ENCODE data around the gene ST7. TPM values are rescaled to one million over a fixed set of nuclear protein-coding genes. Genes with fewer than 3 reads are reported as not detected.

The ST7 gene
- total RNA-seq, 4 donors from 2014 or later, result 23.7 to 29.5 (median 25.5) TPM

DNA sequence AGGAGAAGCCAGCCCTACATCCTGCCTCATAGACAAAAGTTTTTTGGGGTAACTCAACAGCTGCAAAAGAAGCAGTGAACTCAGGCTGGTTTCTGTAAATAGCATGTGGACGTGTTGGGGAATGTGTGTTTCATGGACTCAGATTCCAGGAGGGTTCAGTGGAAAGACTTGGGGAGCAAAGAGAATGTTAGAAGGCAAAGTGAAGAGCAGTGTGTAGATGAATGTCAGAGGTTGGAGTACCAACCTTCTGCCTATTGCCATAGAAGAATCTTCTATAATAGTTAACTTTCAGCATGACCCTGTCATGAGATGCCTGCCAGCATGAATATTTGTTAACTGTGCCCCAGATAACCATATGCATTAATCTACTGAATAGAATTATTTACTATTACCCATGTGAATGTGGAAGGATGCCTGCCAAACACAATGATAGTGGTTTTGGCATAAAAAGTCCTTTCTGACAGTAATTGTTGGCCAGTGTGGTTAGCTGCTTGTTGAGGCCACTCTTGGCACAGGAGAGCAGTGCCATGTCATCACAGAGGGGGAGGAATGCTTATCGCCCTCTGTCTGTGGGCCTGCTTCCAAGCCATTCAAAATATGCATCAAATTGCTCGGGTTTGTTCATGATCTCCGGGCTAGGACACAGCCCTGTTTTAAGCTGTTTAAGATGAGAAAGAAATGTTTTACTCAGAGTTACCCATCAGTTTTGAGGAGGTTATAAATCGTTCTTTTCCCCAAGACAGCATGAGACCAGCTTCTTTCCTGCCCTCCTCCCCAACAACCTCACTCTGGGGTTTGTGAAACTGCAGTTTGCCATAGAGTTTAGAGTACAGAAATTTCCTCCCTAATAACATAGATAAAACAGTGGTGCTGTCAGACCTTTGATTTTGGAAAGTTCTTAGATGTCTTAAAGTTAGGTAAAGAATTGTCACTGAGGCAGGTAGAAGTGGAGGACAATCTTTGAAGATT is 204.2 kb downstream of the ST7 start:
- DNase-seq (ENCODE audit: low spot score), result no peak
- ATAC-seq (ENCODE audit: low FRiP score), result peak; percentile 70

DNA sequence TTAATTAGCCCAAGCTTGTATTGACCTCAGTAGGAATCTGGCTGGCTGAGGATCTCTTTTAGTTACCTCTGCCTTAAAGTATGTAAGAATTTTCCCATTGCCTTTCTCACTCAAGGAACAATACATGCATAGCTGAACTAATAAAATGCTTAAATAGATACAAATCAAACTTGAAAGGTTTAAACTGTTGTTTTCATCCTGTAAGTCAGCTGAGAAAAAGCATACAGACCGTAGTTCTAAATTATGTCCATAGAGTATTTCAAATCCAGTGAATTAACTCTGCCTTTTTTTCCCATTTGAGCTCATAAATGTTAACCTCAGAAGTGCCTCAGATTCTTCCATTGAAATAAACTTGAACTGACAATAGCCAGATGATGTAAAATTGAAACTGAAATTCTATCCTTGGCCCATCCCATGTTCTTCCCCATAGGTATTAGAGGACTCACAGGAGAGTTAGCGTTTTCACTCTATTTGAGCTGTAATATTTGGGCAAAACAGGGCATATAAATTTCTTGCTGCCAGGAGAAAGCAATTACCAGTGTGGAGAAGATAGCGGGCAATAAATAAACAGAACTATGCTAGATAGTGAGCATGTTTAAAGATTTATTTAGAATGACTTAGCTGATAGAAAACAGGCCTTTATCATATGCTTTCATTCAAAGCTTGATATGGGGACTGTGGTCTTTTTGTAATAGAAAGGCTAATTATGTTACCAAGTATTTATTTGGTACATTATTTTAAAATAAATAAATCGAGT is 205.8 kb downstream of the ST7 start:
- TF ChIP-seq, protein P1, sequence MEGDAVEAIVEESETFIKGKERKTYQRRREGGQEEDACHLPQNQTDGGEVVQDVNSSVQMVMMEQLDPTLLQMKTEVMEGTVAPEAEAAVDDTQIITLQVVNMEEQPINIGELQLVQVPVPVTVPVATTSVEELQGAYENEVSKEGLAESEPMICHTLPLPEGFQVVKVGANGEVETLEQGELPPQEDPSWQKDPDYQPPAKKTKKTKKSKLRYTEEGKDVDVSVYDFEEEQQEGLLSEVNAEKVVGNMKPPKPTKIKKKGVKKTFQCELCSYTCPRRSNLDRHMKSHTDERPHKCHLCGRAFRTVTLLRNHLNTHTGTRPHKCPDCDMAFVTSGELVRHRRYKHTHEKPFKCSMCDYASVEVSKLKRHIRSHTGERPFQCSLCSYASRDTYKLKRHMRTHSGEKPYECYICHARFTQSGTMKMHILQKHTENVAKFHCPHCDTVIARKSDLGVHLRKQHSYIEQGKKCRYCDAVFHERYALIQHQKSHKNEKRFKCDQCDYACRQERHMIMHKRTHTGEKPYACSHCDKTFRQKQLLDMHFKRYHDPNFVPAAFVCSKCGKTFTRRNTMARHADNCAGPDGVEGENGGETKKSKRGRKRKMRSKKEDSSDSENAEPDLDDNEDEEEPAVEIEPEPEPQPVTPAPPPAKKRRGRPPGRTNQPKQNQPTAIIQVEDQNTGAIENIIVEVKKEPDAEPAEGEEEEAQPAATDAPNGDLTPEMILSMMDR (IDR thresholded peaks at IDR 0.05), result no peak
- ATAC-seq (ENCODE audit: low FRiP score) (no peak), DNase-seq (ENCODE audit: low spot score) (no peak)

More for the DNA sequence above, 204.2 kb downstream of the ST7 start:
- TF ChIP-seq, protein P1 (IDR thresholded peaks at IDR 0.05), result no peak

DNA sequence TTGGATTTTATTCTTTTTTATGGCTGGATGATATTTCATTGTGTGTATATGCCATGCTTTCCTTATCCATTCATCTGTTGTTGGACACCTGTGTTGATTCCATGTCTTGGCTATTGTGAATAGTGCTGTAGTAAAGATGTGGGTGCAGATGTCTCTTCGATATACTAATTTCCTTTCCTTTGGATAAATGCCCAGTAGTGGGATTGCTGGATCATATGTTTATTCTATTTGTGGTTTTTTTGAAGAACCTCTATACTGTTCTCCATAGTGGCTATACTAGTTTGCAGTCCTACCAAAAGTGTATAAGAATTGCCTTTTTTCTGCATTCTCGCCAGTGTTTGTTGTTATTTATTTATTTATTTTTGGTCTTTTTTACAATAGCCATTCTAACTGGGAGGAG is 209.8 kb downstream of the ST7 start:
- DNase-seq (ENCODE audit: low spot score) (no peak), ATAC-seq (ENCODE audit: low FRiP score) (no peak)
- TF ChIP-seq, protein P1 (IDR thresholded peaks at IDR 0.05), result no peak

DNA sequence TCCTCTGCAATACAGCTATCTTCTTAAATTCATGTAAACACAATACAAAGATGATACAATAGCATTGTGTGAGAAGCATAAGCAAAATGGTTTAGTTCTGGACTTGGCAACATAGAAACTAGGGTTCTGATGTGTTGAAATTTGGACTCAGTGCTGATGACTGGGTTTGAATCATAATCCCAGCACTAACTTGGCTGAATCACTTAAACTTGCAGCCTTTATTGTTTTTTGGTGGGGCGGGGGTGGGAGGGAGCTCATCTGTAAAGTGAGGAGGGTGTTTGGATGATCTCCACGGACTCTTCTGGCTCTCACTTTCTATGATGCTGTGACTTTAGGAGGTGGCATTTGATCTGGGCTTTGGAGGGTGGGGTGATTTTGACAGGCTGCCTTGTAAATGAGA is 211.3 kb downstream of the ST7 start:
- DNase-seq (ENCODE audit: low spot score), result no peak
- TF ChIP-seq, protein P1 (IDR thresholded peaks at IDR 0.05), result no peak
- ATAC-seq (ENCODE audit: low FRiP score), result no peak

DNA sequence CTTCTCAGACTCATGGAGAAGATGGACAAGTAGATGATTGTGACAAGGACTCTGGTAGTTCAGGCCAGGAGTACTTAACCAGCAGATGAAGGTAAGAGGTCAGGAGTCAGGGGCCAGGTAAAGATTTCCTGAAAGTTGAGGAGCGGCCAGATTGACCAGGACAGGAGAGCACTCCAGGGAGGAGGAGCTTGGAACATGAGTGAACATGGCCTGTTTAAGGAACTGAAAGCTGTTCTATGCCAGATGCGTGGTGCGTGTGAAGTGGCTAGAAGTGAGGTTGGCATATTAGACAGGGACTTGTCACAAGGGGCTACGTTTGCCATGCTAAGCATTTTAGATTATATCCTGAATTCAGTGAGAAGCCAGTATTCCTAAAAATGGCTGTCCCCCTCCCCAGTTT is 212.4 kb downstream of the ST7 start:
- ATAC-seq (ENCODE audit: low FRiP score) (no peak), DNase-seq (ENCODE audit: low spot score) (no peak)
- TF ChIP-seq, protein P1 (IDR thresholded peaks at IDR 0.05), result no peak

DNA sequence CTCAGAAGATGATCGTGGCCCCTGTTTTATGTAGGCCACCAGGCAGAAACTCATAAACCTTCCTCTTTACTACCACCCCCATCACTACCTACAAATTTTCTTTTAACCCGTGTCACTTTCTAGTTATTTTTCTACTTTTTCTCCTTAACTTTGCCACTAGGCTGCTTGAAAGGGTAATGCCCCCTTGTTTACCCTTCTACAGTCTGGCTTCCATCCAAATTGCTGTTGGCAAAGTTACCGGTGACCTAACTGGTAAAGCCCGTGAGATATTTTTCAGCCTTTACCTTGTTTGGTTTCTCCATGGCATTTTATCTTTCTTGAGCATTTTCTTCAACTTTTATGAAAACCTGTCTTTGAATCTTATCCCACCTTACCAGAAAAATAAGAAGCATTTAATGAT is 216.6 kb downstream of the ST7 start:
- no peak for DNase-seq (ENCODE audit: low spot score)
- TF ChIP-seq, protein P1 (IDR thresholded peaks at IDR 0.05), result no peak
- no peak for ATAC-seq (ENCODE audit: low FRiP score)

All from omental fat pad (tissue), 4 donors.